ENCODE data around the gene PSTK.

PSTK gene

DNA sequence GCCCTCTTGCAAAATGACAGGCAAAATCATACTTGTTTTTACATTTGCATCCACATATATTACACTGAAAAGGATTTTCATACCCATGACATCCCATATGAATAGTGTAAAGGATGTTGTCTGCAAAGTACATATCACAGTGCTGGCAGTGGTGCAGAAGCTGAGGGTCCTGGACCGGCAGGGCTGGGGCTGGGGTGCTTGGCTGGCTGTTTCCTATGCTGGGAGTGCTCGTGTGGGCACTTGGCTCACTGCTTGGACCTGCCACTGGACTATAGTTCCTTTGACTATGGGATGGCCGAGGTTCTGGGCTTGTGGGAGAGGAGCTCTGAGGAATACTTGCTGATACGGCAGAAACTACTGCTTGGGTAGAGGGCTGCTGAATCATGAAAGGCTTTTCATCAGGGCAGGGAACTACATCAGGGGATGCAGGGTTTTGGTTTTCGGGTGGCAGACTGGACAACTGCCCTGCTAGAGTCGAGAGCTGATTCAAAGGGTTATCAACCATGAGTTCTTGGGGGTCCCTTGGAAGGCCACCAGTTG lies 13.7 kb downstream of the PSTK start:
- no peak for DNase-seq

DNA sequence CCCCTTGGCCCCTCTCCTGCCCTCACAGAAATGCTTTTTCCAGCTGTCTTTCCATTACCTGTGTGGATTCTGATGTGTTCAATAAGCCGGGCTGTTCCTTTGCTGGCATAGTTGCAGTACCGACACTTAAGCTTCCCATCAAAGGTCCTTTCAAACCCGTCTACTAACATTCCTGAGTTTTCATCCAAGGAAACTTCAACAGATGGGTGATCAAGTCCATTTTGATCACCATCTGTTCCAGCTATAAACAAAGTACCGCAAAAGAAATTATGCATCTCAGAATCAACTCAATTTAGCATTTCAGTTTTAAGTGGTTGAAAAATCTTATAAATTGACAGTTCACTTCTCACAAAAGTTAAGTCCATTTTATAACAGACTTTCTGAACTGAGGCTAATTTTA lies 15.7 kb downstream of the PSTK start:
- no peak for DNase-seq

DNA sequence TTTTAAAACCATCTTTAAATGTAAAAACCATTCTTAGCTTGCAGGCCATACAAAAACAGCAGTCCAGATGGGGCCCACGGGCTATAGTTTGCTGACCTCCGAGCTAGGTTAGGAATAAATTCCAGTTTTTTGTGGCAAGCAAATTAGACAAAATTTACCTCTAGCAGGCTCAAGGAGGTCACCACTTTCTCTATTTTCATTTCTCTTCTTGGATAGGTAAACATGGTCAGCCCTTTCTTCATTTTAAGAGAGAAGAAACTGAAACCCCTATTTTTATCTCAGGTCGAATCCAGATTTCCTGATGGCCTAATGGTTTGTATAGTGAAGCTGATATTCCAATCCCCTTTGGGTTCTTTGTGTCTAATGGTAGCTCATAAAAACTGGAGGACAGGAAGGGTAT lies 17.7 kb downstream of the PSTK start:
- DNase-seq: no peak

DNA sequence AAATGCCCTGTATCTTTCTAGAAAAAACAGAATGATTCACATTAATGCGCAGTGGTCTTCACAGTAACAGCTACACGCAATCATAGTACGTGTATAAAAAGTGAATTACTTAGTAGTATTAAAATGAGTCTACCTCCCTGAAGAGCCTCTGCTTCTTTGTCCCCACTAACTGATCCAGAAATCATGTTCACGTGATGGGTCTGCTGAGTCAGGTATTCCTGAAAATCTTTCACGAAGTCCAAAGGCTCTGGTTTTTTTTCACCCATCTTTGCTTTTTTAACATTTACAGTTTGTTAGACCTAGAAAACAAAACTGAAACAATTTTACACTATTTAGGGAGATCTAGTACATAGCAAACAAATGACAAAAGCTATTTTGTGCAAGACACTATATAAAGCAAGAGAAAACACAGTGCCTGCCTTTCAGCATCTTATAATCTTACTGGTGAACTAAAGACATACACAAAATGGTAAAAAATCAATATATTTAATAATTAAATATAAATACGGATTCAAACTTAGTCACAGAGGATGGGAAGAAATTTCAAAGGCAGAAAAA lies 18.2 kb downstream of the PSTK start:
- DNase-seq: no peak

DNA sequence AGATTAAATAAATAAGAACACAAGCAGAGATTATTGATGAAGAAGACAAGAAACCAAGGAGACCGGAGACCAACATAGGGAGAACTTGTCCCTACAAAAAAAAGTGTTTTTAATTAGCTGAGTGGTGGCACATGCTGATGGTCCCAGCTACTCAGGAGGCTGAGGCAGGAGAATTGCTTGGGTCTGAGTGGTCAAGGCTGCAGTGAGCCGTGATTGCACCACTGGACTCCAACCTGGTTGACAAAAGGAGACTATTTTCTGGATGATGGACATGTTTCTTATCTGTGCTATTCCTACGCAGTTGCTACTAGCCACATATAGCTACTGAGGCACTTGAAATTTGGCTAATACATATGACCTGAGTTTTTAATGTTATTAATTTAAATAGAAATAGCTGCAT lies 18.7 kb downstream of the PSTK start:
- DNase-seq: no peak

DNA sequence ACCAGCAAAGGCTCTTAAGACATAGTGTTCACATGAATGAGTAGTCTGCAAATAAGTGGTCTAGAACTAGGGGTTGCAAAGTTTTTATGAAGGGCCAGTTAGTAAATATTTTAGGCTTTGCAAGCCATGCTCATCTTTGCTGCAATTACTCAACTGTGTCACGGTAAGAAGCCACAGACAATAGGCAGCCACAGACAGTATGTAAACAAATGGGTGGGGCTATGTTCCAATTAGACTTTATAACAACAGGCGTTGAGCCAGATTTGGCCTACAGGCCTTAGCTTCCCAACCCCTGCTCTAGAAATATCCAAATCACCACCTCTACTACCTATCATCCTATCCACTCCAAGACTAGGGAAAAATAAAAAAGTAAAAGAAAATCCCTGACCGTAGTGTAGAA lies 19.1 kb downstream of the PSTK start:
- DNase-seq: peak; percentile 11

DNA sequence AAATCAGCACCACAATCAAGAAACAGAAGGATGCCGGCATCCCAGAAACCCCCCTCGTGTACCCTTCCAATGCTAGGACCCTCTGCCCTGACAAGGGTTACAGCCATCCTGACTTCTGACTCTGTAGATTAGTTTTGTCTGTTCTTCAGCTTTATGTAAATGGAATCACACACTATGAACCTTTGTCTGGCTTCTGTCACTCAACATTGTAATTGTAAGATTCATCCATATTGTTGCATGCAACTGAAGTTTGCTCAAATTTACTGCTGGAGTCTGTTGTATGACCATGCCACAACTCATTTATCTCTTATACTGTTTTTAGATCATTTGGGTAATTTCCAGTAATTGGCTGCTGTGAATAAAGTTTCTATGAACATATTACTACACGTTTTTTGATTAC lies 20.0 kb downstream of the PSTK start:
- DNase-seq: no peak

DNA sequence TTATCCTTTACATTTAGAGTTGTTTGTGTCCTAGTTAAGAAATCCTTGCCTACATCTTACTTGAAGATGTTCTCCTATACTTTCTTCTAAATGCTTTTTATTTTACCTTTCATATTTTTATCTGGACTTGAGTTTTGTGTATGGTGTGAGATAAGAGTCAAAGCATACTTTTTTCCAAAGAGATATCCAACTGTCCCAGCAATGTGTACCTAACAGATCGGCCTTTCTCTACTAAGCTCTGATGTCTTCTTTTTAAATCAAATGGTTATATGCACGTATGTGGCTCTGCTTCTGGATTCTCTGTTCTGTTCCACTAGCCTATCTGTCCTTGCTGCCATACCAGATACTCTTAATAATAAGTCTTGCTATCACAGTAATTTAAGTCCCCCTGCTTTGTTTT lies 21.2 kb downstream of the PSTK start:
- DNase-seq: no peak

DNA sequence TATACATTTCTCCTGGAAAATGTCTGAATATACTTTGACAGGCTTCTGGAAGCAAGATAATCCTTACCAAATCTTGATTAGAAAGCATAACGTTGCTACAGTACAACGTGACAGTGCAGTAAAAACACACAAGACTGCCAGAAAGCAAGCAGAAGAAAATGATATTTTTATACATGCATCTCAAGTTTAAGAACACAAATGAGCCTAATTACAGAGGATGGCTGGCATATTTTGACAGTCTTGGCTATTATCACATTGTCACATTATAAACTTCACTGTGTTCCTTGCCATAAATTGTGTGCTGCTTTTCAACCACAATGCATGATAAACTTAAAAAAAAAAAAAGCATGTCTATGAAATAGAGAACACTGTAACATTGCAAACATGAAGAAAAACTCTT lies 24.1 kb downstream of the PSTK start:
- no peak for DNase-seq

DNA sequence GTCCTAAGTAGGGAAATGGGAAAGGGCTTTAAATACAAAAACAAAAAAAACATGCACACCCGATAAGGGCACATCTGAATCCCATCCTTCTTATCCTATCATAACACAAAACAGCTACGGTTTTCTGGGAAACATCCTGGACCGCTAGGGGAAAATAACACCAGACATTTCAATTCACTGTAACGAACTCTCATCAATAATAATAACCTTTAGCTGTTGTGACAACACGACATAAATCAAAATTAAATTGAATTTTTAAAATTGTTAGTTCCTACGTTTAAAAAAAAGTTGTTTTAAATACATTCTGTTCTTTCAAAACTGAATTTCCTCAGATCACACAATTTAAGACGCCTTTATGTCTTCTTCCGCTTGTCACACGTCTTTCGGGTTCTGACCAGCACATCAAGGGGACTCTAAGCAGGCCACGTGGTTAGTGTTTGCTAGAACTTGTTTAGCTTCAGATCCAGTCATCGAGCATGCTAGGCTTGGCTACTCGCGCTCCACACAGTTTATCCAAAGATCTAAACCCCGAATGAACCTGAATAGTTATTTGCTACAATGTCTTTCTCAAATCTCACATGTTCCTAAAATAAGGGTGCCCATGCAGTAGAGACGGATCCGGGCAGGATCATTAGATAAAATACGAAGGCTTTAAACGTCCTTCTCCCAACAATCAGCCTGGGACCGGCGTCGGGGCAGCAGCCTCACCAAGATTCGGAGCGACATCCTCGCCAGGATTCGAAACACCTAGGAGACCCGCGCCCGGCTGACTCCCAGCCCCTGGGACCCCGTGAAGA lies 27.6 kb downstream of the PSTK start:
- DNase-seq: no peak

DNA sequence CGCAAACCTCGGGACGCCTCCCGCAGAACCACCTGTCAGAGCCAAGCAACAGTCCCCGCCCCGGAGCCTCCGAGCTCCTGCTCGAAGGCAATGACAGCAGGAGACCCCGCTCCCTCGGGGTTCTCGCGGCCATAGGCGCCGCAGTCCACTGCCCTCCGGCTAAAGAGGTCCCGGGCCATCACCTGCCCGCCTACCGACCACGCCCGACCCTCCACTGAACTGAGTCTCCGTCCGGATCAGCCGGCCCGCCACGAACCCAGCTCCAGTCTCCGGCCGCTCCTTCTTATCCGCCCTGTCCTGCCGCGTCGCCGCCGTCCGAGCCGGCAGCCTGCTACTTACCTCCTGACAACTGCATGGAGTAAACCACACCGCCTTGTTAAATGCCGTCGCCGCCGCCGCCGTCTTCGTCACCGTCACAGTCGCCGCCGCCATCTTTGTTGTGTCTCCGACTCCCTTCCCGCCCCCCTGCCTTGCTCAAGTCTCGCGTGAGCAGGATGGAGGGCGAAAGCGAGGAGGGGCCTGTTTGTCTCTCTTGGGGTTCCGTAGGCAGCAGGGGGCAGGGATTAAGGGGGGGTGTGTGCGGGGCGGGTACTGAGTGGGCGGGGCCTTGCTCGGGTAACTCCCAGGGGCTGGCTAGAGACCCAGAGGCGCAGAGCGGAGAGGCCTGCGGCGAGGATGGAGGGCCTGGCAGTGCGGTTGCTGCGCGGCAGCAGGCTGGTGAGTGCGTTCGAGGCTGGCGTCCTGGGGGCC lies 28.3 kb downstream of the PSTK start, which contains the start of the genes ACADSB and IKZF5:
Gene ACADSB (plus strand): TSS at position 652 of the 750 bp plus-strand sequence. CDS start 24 bp downstream, at position 676.
Gene IKZF5 (minus strand): TSS at position 441 of the 750 bp plus-strand sequence. CDS start 10,170 bp downstream, outside the sequence.
- peak; percentile 85 for DNase-seq

DNA sequence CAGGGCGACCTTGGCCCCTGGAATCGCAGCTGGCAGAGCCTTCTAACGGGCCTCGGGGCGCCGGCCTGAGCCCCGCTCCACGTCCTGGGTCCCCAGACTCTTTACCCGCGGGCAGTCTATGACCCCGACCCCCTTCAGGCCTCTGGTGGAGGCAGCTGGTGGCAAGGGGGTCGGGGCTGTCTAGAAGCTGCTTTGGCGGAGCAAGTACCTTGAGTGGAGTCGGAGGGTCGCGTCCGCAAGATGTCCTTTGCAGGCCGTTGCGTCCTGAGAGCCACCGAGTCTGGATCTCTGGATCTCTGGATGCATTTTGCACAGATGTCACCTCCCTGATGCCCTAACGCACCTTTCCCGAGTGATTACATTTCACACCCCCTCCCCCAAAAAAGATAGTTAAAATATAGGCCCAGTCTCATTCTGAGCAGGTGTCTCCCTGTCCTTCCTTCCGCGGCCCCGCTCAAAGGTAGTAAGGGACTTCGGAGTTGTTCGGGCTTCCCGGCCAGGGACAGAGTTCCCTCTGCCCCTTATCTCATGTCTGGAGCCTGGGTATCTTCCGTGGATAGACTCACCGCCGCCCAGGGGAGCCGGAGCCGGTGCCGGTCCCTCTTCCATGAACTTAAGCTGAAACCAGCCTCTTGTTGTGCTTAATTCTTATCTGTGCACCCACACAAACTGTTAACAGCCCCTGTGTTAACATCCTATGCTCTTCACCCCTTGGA lies 29.1 kb downstream of the PSTK start:
- DNase-seq: no peak

DNA sequence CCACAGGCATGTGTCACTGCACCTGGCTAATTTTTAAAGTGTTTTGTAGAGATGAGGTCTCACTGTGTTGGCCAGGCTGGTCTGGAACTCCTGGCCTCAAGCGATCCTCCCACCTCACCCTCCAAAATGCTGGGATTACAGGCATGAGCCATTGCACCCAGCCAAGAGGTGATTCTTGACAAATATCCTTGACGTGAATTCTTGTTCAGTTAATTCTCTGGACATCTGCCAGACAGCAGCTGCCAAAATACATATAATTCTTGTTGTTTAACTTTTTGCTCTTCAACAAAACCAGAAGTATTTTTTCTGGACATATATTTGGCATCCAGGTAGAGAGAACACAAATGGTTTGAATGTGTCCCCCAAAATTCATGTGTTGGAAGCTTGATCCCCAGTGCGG lies 31.8 kb downstream of the PSTK start:
- no peak for DNase-seq

DNA sequence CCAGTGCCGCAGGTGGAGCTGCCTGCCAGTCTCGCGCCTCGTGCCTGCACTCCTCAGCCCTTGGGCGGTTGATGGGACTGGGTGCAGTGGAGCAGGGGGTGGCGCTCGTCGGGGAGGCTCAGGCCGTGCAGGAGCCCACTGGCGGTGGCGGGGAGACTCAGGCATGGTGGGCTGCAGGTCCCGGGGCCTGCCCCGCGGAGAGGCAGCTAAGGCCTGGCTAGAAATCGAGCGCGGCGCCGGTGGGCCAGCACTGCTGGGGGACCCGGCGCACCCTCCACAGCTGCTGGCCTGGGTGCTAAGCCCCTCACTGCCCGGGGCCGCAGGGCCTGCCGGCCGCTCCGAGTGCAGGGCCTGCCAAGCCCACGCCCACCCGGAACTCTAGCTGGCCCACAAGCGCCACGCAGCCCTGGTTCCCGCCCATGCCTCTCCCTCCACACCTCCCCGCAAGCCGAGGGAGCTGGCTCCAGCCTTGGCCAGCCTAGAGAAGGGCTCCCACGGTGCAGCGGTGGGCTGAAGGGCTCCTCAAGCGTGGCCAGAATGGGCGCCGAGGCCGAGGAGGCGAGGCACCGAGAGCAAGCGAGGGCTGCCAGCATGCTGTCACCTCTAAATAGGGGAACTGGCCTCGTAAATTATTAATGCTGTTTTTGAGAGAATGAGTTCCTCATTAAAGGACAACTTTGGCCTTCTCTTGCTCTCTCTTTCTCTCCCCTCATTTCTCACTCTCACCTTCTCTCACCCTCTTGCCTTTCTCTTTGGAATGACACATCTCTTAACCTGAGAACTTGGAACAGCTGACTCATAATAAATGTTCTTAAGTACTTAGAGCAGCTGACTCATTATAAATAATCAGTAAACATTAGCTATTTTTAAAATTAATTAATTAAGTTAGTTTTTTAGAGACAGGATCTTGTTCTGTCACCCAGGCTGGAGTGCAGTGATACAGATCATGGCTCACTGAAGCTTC lies 33.5 kb downstream of the PSTK start:
- no peak for DNase-seq

DNA sequence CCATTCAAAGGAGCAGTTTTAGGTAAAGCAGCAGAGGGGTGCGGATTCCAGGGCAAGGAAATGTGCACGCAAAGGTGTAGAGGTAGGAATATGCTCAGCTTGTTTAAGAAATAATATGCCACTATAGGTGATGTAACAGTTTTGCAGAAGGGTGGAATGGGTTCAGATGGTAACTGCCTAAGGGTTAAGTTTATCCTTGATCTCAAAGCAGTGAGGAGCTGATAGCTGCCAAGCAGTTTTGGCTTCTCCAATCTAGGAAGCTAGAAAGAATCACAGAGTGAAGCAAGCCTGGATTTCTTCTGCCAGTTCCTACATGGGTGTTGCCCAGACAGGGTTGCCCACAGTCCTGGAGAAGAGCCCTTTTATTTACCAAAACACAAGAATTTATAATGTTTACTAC lies 34.6 kb downstream of the PSTK start:
- DNase-seq: no peak

DNA sequence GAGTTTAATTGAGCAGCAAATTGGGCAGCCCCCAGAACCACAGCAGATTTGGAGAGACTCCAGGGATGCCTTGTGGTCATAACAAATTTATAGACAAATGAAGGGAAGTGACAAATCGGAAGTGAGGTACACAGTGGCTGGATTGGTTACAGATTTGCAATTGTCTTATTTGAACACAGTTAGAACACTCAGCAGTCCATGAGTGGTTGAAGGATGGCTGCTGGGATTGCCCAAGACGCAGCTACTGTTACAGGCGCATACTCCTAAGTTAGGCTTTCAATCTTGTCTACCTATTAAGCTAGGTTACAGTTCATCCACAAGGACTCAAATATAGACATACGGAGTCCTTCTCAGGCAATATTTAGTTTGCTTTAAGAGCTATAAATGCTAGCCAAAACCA lies 36.0 kb downstream of the PSTK start:
- DNase-seq: no peak

DNA sequence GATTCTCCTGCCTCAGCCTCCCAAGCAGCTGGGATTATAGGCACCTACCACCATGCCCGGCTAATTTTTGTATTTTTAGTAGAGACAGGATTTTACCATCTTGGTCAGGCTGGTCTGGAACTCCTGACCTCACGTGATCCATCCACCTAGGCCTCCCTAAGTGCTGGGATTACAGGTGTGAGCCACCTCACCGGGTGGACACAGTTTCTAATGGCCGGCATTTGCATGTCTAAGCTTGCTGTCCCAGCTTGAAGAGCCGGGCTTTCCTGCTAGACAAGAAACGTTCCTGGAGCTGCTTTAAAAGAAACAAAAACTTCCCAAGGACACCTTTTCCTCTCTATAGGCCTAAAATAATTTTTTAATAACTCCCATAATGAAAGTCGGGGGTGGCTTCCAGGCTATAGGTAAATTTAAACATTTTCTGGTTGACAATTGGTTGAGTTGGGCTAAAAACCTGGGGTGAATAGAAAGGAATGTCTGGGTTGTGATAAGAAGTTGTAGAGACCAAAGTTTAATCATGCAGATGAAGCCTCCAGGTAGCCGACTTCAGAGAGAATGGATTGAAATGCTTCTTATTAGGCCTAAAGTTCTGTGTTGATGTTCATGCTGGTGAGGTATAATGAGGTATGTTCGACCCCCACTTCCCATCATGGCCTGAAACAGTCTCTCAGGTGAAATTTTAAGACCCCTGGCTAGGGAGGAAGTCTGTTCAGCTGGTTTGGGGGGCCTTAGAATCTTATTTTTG lies 37.4 kb downstream of the PSTK start:
- no peak for DNase-seq

DNA sequence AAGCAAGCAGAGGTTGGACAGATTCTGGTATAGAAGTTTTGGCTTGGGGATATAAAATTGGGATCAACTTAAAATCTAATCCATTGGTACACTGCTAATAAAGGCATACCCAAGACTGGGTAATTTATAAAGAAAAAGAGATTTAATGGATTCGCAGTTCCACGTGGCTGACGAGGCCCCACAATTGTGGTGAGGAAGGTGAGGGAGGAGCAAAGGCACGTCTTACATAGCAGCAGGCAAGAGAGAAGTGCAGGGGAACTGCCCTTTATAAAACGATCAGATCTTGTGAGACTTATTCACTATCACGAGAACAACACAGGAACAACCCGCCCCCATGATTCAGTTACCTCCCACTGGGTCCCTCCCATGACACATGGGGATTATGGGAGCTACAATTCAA lies 38.3 kb downstream of the PSTK start:
- no peak for DNase-seq

DNA sequence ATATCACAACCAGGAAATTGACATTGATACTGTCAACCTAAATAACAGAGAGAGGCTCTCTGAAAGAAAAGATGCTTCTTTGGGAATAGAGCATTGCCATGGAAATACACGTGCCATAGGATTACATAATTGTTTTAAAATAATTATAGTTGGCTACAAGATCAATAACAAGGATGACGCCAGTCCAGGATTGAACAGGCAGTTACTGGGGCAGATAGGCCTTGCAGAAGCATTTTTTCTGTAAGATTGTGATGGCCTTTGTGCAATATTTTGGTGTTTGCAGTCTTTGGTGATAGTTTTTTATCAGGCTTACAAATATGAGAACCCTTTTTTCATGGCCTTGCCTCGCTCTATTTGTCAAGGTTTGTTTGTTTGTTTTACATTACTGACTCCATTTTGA lies 39.1 kb downstream of the PSTK start:
- no peak for DNase-seq

DNA sequence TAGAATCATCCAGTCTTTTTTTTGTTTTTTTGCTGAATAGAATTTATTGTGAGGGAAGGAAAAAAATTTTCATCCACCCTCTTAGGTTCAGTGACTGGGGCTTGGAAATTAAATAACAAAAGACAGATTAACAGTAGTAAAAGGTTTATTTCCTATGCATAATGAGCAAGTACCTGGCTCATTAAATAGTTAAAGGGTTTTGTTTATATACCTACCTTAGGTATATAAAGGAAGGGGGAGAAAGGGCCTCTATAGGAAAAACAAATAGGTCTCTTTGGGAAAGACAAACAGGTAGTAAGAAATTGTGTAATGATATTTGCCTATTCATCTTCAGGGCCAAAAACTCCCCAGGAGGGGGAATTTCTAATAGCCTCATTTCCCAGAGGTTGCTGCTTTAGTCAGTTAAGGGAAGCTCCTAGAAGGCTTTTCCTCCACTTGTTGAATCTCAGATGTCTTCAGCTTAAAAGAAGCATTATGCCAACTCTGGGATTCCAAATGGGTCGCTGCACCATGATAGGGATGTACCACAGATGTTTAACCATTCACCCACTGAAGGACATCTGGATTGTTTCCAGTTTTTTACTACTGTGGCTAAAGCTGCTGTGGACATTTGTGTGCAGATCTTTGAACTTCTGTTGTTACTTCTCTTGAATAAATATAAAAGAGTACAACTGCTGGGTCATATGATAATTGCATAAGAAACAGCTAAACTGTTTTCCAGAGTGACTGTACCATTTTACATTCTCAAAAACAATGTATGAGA lies 39.9 kb downstream of the PSTK start:
- no peak for DNase-seq
